HepG2 (cell line): ENCODE results near the gene NFATC1. TPM values are rescaled to one million over a fixed set of nuclear protein-coding genes. Genes with fewer than 3 reads are reported as not detected.

Experiments
- ATAC-seq: fragments of 200-7000 bp; cut with Tn5 transposase; 3 replicates; pipeline ENCODE4 v1.9.1; 2020; ENCODE audit warnings: mild to moderate bottlenecking, moderate library complexity
- BruUV-seq: library from RNA; stranded (reverse); fragments of 400-500 nt; replicated peaks from 2 replicates; lab custom pipeline; 2021; lab: Mats Ljungman, UMichigan
- CTCF ChIA-PET: fragments of 300-600 bp; formaldehyde crosslinking; extraction: SDS; loops from one replicate; lab custom pipeline; 2021; ENCODE audit warnings: low total read pairs, inconsistent platforms, low intra/inter-chr PET ratio; lab: Yijun Ruan, JAX
- POLR2A ChIA-PET: fragments of 350-600 bp; sonication (Branson Sonifier 250); formaldehyde crosslinking; loops from one replicate; lab custom pipeline; 2020; ENCODE audit warnings: antibody characterized with exemption, inconsistent platforms; lab: Yijun Ruan, JAX
- DNase-seq: peaks from one replicate; pipeline ENCODE4 v3.0.0-alpha.2; 2015; ENCODE audit warnings: low spot score
- FAIRE-seq: peaks from 3 replicates; lab custom pipeline; 2011; peaks lifted over from hg19 to GRCh38; lab: Jason Lieb, UNC
- H2AFZ ChIP-seq: one replicate; pipeline ENCODE4 v1.6.1; 2011; ENCODE audit warnings: low read length, inconsistent platforms
- H3K27ac ChIP-seq: fragments of 300-600 bp; 3 replicates; pipeline ENCODE4 v1.8.0; 2011; ENCODE audit warnings: mixed run types, mild to moderate bottlenecking, mixed read lengths, low read length, inconsistent platforms; ENCODE audit not compliant: insufficient read depth; ENCODE audit errors: extremely low read length
- H3K27me3 ChIP-seq, 2 experiments: fragments of 200-600 bp in 1 of 2; 2 replicates in 1 of 2; 3 replicates in 1 of 2; pipeline versions ENCODE4 v1.6.0 to v1.8.0; 2011; ENCODE audit warnings: low read length in 2 of 2, mild to moderate bottlenecking in 2 of 2, moderate library complexity in 2 of 2, inconsistent platforms in 1 of 2; ENCODE audit not compliant: insufficient read depth in 2 of 2, control insufficient read depth in 1 of 2
- H3K36me3 ChIP-seq, 2 experiments: fragments of 200-600 bp in 1 of 2; replicated peaks in 1 of 2; 2 replicates in 1 of 2; 3 replicates in 1 of 2; pipeline versions ENCODE4 v1.5.1 to v1.8.0; 2011; ENCODE audit warnings: low read length in 2 of 2, inconsistent platforms in 1 of 2; ENCODE audit not compliant: insufficient read depth in 2 of 2, control insufficient read depth in 1 of 2
- H3K4me1 ChIP-seq: 2 replicates; pipeline ENCODE4 v1.5.1; 2012; ENCODE audit warnings: low read length, inconsistent platforms; ENCODE audit not compliant: insufficient read depth
- H3K4me2 ChIP-seq: 2 replicates; pipeline ENCODE4 v1.6.0; 2011; ENCODE audit warnings: low read depth, low read length, inconsistent platforms
- H3K4me3 ChIP-seq, 3 experiments: fragments of 200-600 bp in 1 of 3; sonication (generic), shearing (Covaris generic) in 1 of 3; replicated peaks in 1 of 3; 2 replicates each; pipeline ENCODE4 v1.5.1; 2011 to 2016; ENCODE audit warnings: low read length in 3 of 3, inconsistent platforms in 2 of 3, low read depth in 2 of 3, mild to moderate bottlenecking in 2 of 3, control low read depth in 1 of 3, mixed read lengths in 1 of 3; ENCODE audit not compliant: insufficient read depth in 1 of 3
- H3K79me2 ChIP-seq: one replicate; pipeline ENCODE4 v1.6.1; 2011; ENCODE audit warnings: low read length, inconsistent platforms; ENCODE audit not compliant: insufficient read depth
- H3K9ac ChIP-seq: 2 replicates; pipeline ENCODE4 v1.6.0; 2011; ENCODE audit warnings: mild to moderate bottlenecking, low read depth, low read length, inconsistent platforms; ENCODE audit not compliant: insufficient read depth
- H3K9me3 ChIP-seq: 2 replicates; pipeline ENCODE4 v1.5.1; 2012; ENCODE audit warnings: mild to moderate bottlenecking, low read length
- H4K20me1 ChIP-seq: 2 replicates; pipeline ENCODE4 v1.6.0; 2011; ENCODE audit warnings: inconsistent platforms, mild to moderate bottlenecking, low read length, moderate library complexity; ENCODE audit not compliant: insufficient read depth
- AGO2 ChIP-seq: fragments of 200-400 bp; formaldehyde crosslinking; optimal IDR thresholded peaks from 2 replicates; pipeline ENCODE3; 2017; ENCODE audit warnings: mild to moderate bottlenecking, low read depth, low read length, moderate library complexity
- ARID3A ChIP-seq: IDR thresholded peaks from 2 replicates; pipeline ENCODE4 v1.6.1; 2012; ENCODE audit warnings: low read depth, low read length, improper control_type of control experiment
- ATF2 ChIP-seq: sonication (generic); formaldehyde crosslinking; IDR thresholded peaks from 2 replicates; pipeline ENCODE4 v1.4.0; 2020; ENCODE audit warnings: missing genetic modification reagents
- DZIP1 ChIP-seq: sonication (generic); formaldehyde crosslinking; IDR thresholded peaks from 2 replicates; pipeline ENCODE4 v1.5.0; 2020; ENCODE audit warnings: mild to moderate bottlenecking, missing genetic modification reagents
- PRPF4 ChIP-seq: fragments of 200-400 bp; formaldehyde crosslinking; IDR thresholded peaks from 2 replicates; pipeline ENCODE4 v1.6.1; 2016; ENCODE audit warnings: low read length, low read depth; ENCODE audit not compliant: poor library complexity, severe bottlenecking
- ZFAT ChIP-seq: sonication (generic); formaldehyde crosslinking; conservative IDR thresholded peaks from 2 replicates; pipeline ENCODE4 v1.8.1; 2023; ENCODE audit warnings: missing genetic modification reagents, inconsistent platforms
- ZFP82 ChIP-seq: sonication (generic); formaldehyde crosslinking; IDR thresholded peaks from 2 replicates; pipeline ENCODE4 v1.5.1; 2020; ENCODE audit warnings: mild to moderate bottlenecking, missing genetic modification reagents, borderline replicate concordance
- ZNF143 ChIP-seq: sonication (generic); formaldehyde crosslinking; IDR thresholded peaks from 2 replicates; pipeline ENCODE4 v1.4.0; 2020; ENCODE audit warnings: missing genetic modification reagents
- ZNF234 ChIP-seq: sonication (generic); formaldehyde crosslinking; conservative IDR thresholded peaks from 2 replicates; pipeline ENCODE4 v1.5.1; 2020; ENCODE audit warnings: mild to moderate bottlenecking, missing genetic modification reagents
- WGBS: methylation state at CpG from one replicate; pipeline ENCODE4 v1.1.6; 2017; ENCODE audit warnings: low lambda C conversion rate; 5-methylcytosine and 5-hydroxymethylcytosine counted together
- in situ Hi-C: cut with HindIII; loops from 2 replicates; pipeline ENCODE4 v1.10.0; 2017; ENCODE audit warnings: low pct_unique_long_range_greater_than_20kb; ENCODE audit not compliant: extremely low pct_ligation_motif_present
- intact Hi-C: fragments of 100-400 bp; cut with micrococcal nuclease; formaldehyde crosslinking; loops from one replicate; pipeline ENCODE4 v1.10.0; 2022; ENCODE audit not compliant: unreplicated experiment
- polyA plus RNA-seq, 8 experiments: library from polyadenylated mRNA; depleted of rRNA in 3 of 8; stranded (reverse) in 7 of 8; unstranded in 1 of 8; fragments of >200 nt; fragmentation: Illumina TruSeq in 4 of 8; extraction: Trizol in 4 of 8; gene quantifications; 2 replicates each; pipeline versions ENCODE4 v1.2.1 to v1.2.3, GENCODE V29; 2011 to 2016; ENCODE audit warnings: low read depth in 4 of 8, missing spikeins in 1 of 8, mixed read lengths in 1 of 8; ENCODE audit not compliant: insufficient read depth in 1 of 8
- total RNA-seq, 5 experiments: library from RNA; depleted of rRNA; stranded (reverse); fragments of >200 nt; fragmentation: Illumina TruSeq; extraction: Trizol; gene quantifications; 2 replicates each; pipeline ENCODE4 v1.2.3, GENCODE V29; 2016; ENCODE audit warnings: low read depth in 1 of 5
- TF ChIP-seq, protein P1 (sequence below): sonication (generic); formaldehyde crosslinking; IDR thresholded peaks from 2 replicates; pipeline ENCODE4 v1.4.0; 2020; ENCODE audit warnings: missing genetic modification reagents

The NFATC1 gene
- total and polyA plus RNA-seq, 2 of the 13 experiments (the other 11 are each of a cell fraction or from before 2014, with no cell fraction given), result not detected

- TF ChIP-seq ATF2 (CRISPR knock-in tag), result no peak
- TF ChIP-seq, all 625 proteins: peak for 0
Measured at GRCh38 chr18:79456105-79456980, 60.6 kb downstream of the NFATC1 start (continued).

GRCh38 chr18:79457239-79457638 is 61.5 kb downstream of the NFATC1 start:
- no peaks in the 10 kb centered on the region for H3K4me1 ChIP-seq
- ChIA-PET POLR2A (no interaction called here), CTCF (no interaction called here)
- in situ Hi-C loops, result no loop called here
- H3K79me2 ChIP-seq, result no peaks in the 10 kb centered on the region
- no peak for ATAC-seq
- intact Hi-C loops, result no loop called here
- H4K20me1 ChIP-seq, result no peaks in the 10 kb centered on the region
- no peaks in the 10 kb centered on the region for H3K9me3 ChIP-seq
- no peak overlapping the region for H3K27ac ChIP-seq
- no peak for DNase-seq
- FAIRE-seq, result no peak
- peaks cover 15 to 97% of the 10 kb centered on the region in 2 experiments for H3K27me3 ChIP-seq
- no peaks in the 10 kb centered on the region for H3K36me3 ChIP-seq
- TF ChIP-seq, protein P1, sequence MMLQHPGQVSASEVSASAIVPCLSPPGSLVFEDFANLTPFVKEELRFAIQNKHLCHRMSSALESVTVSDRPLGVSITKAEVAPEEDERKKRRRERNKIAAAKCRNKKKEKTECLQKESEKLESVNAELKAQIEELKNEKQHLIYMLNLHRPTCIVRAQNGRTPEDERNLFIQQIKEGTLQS (CRISPR knock-in tag), result no peak
- TF ChIP-seq PRPF4 (no peak), ARID3A (no peak), ZFP82 (CRISPR knock-in tag) (no peak), AGO2 (no peak), ZFAT (CRISPR knock-in tag) (no peak), ZNF234 (CRISPR knock-in tag) (no peak), DZIP1 (CRISPR knock-in tag) (no peak), ZNF143 (CRISPR knock-in tag) (no peak)
- H3K4me2 ChIP-seq, result no peak overlapping the region
- BruUV-seq, result no TSS peak
- no peak overlapping the region for H3K9ac ChIP-seq
- 23% methylated on average over 11 of the region's 12 CpGs for WGBS
- H3K4me3 ChIP-seq, result no peak overlapping the region
- no peak overlapping the region for H2AFZ ChIP-seq
